Measurements from ENCODE around the gene LRRC1.

DNA sequence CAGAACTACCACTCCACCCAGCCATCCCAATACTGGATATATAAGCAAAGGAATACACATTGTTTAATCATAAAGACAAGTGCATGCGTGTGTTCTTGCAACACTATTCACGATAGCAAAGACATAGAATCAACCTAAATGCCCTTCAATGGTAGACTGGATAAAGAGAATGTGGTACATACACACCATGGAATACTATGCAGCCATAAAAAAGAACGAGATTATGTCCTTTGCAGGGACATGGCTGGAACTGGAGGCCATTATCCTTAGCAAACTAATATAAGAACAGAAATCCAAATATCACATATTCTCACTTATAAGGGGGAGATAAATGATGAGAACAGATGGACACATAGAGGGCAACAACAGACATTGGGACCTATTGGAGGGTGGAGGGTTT is 156.6 kb downstream of the LRRC1 start:
- TF ChIP-seq POLR2A (IDR thresholded peaks at IDR 0.05): no peak
- TF ChIP-seq, protein P1, sequence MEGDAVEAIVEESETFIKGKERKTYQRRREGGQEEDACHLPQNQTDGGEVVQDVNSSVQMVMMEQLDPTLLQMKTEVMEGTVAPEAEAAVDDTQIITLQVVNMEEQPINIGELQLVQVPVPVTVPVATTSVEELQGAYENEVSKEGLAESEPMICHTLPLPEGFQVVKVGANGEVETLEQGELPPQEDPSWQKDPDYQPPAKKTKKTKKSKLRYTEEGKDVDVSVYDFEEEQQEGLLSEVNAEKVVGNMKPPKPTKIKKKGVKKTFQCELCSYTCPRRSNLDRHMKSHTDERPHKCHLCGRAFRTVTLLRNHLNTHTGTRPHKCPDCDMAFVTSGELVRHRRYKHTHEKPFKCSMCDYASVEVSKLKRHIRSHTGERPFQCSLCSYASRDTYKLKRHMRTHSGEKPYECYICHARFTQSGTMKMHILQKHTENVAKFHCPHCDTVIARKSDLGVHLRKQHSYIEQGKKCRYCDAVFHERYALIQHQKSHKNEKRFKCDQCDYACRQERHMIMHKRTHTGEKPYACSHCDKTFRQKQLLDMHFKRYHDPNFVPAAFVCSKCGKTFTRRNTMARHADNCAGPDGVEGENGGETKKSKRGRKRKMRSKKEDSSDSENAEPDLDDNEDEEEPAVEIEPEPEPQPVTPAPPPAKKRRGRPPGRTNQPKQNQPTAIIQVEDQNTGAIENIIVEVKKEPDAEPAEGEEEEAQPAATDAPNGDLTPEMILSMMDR (IDR thresholded peaks at IDR 0.05): no peak

Data from thyroid gland (tissue), 4 donors.